Measurements from ENCODE around the gene ARMC3.

GRCh38 chr10:22925088-22925487, 2.8 kb upstream of the ARMC3 start:
- TF ChIP-seq, protein P1, sequence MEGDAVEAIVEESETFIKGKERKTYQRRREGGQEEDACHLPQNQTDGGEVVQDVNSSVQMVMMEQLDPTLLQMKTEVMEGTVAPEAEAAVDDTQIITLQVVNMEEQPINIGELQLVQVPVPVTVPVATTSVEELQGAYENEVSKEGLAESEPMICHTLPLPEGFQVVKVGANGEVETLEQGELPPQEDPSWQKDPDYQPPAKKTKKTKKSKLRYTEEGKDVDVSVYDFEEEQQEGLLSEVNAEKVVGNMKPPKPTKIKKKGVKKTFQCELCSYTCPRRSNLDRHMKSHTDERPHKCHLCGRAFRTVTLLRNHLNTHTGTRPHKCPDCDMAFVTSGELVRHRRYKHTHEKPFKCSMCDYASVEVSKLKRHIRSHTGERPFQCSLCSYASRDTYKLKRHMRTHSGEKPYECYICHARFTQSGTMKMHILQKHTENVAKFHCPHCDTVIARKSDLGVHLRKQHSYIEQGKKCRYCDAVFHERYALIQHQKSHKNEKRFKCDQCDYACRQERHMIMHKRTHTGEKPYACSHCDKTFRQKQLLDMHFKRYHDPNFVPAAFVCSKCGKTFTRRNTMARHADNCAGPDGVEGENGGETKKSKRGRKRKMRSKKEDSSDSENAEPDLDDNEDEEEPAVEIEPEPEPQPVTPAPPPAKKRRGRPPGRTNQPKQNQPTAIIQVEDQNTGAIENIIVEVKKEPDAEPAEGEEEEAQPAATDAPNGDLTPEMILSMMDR (IDR thresholded peaks at IDR 0.05), result no peak
- no peak for TF ChIP-seq POLR2AphosphoS5 (IDR thresholded peaks at IDR 0.05)
- TF ChIP-seq POLR2A (IDR thresholded peaks at IDR 0.05), result no peak

Measured in suprapubic skin (tissue), 4 donors.